Stimulated activated CD4-positive, alpha-beta T cell treated with anti-CD3 and anti-CD28 coated beads, Interleukin-4, amount 100 ng/mL, for 24 hours (primary cell): ENCODE results near the gene MED4.

ENCODE experiments used
- DNase-seq: peaks from one replicate; pipeline ENCODE4 v3.0.0-alpha.2; 2020

MED4 gene

DNA sequence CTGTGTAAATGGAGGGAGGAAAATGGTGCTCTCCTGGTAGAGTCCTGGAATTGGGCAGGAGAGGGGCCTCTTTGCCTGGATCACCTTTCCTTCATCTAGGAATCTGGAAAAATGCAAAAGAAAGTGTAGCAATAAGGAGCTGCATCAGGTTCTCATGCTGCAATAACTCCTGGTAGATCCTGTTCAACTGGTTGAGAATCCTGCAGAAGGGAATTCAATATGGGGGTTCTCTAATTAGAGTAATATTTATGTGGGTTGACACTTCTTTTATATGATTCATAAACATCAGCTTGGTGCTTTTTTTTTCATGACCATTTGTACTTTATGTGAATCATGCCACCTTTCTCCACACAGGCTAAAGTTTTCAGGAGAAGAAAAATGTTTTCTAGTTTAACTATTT lies 66.8 kb downstream of the MED4 start:
- DNase-seq: no peak
